Natural killer cell (primary cell): ENCODE results near the gene HOXD10. TPM values are rescaled to one million over a fixed set of nuclear protein-coding genes. Genes with fewer than 3 reads are reported as not detected.

Source experiments
- ATAC-seq, 3 donors: fragments of 150-1000 bp in 2 of 3; fragments of 200-7000 bp in 1 of 3; cut with Tn5 transposase; 1 replicate in 1 of 3; 2 replicates in 2 of 3; pipeline ENCODE4 v1.10.0; 2021; ENCODE audit warnings: mild to moderate bottlenecking in 2 of 3, moderate library complexity in 2 of 3
- DNase-seq, 2 donors: peaks; one replicate each; pipeline versions ENCODE4 v3.0.0 to v3.0.0-alpha.2; 2013 to 2021; ENCODE audit warnings: mixed read lengths in 1 of 2
- H3K27ac ChIP-seq: one replicate; pipeline ENCODE4 v1.5.1; 2013; ENCODE audit warnings: mild to moderate bottlenecking, low read length
- H3K27me3 ChIP-seq: one replicate; pipeline ENCODE4 v1.6.1; 2013; ENCODE audit warnings: low read length; ENCODE audit not compliant: control insufficient read depth, insufficient read depth
- H3K36me3 ChIP-seq: one replicate; pipeline ENCODE4 v1.6.1; 2013; ENCODE audit warnings: low read length; ENCODE audit not compliant: control insufficient read depth, insufficient read depth
- H3K4me1 ChIP-seq: one replicate; pipeline ENCODE4 v1.6.1; 2013; ENCODE audit warnings: low read length; ENCODE audit not compliant: control insufficient read depth, insufficient read depth
- H3K4me3 ChIP-seq: one replicate; pipeline ENCODE4 v1.5.1; 2013; ENCODE audit warnings: low read length
- H3K9me3 ChIP-seq: one replicate; pipeline ENCODE4 v1.6.1; 2013; ENCODE audit warnings: low read length; ENCODE audit not compliant: control insufficient read depth, insufficient read depth
- H3K27ac Mint-ChIP-seq, 2 donors: one replicate each; pipeline ENCODE4 v1.8.0; 2022; ENCODE audit warnings: mild to moderate bottlenecking in 2 of 2, mixed read lengths in 2 of 2, moderate library complexity in 1 of 2
- H3K27me3 Mint-ChIP-seq, 2 donors: one replicate each; pipeline ENCODE4 v1.8.0; 2022; ENCODE audit warnings: low read depth in 2 of 2, mixed read lengths in 2 of 2
- H3K36me3 Mint-ChIP-seq: one replicate; pipeline ENCODE4 v1.8.0; 2022; ENCODE audit warnings: mixed read lengths
- H3K4me1 Mint-ChIP-seq, 2 donors: one replicate each; pipeline ENCODE4 v1.8.0; 2022; ENCODE audit warnings: mixed read lengths in 2 of 2
- H3K4me3 Mint-ChIP-seq: one replicate; pipeline ENCODE4 v1.8.0; 2022; ENCODE audit warnings: mild to moderate bottlenecking, moderate library complexity, mixed read lengths
- H3K9me3 Mint-ChIP-seq, 2 donors: one replicate each; pipeline ENCODE4 v1.8.0; 2022; ENCODE audit warnings: mixed read lengths in 2 of 2
- WGBS: methylation state at CpG from one replicate; pipeline ENCODE4 v1.1.7; 2013; ENCODE audit warnings: missing lambda C conversion rate; ENCODE audit not compliant: insufficient coverage; 5-methylcytosine and 5-hydroxymethylcytosine counted together
- intact Hi-C: fragments of 100-400 bp; cut with micrococcal nuclease; formaldehyde crosslinking; loops from one replicate; pipeline ENCODE4 v1.14.2; 2022
- total RNA-seq, 4 donors: library from RNA; stranded (reverse); fragments of 120-200 nt in 1 of 4; gene quantifications; one replicate each; pipeline versions ENCODE4 v1.2.3 to v1.2.4, GENCODE V29; 2013 to 2022
- TF ChIP-seq, protein P1 (sequence below): fragments of 200-600 bp; IDR thresholded peaks from one replicate; pipeline ENCODE4 v1.8.0; 2022; ENCODE audit warnings: antibody characterized with exemption

The HOXD10 gene
- total RNA-seq, 3 donors from 2014 or later (not counting 1 experiment from before 2014, with no cell fraction given), result not detected

DNA sequence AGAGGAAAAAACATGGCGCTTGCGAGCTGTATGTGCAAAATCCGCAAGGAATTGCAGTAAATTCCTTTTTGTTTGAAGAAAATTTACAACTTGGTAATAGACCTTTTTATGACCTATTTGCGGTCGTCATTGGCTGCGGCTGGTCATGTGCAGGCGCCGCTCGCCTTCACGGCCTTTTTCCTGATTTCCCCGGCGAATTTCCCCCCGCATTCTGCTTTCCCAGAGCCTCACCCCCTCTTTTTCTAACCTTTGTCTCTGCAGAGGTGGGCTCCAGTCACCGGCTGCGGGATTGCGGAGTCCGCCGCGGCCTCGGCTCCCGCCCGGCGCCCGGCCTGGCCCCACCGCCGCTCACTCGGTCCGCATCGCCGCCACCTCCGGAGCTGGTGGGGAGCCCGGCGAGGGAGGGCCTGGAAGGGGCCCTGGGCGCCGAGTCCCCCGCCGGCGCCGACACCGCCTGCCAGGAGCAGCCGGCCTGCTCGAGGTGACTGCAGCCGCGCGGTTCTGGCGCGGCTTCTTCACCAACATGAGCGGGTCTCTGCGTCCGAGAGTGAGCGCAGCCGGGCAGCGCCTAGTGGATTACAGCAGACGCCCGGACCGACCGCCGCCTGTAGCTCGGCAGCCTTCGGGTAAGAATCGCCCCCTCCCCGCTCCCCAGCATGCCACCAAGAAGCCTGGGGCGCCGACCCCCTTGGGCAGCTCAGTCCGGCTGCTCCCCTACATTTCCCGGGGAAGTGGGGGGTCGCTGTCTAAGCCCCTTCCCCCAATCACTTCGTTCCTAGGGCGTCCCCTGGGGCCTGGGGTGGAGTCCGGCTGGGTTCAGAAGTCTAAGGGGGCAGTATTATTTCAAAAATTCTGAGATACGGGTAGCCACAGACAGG is 20.0 kb downstream of the HOXD10 start:
- no peak for DNase-seq
- peaks cover 23% of the 10 kb centered on the region for H3K9me3 ChIP-seq
- TF ChIP-seq, protein P1, sequence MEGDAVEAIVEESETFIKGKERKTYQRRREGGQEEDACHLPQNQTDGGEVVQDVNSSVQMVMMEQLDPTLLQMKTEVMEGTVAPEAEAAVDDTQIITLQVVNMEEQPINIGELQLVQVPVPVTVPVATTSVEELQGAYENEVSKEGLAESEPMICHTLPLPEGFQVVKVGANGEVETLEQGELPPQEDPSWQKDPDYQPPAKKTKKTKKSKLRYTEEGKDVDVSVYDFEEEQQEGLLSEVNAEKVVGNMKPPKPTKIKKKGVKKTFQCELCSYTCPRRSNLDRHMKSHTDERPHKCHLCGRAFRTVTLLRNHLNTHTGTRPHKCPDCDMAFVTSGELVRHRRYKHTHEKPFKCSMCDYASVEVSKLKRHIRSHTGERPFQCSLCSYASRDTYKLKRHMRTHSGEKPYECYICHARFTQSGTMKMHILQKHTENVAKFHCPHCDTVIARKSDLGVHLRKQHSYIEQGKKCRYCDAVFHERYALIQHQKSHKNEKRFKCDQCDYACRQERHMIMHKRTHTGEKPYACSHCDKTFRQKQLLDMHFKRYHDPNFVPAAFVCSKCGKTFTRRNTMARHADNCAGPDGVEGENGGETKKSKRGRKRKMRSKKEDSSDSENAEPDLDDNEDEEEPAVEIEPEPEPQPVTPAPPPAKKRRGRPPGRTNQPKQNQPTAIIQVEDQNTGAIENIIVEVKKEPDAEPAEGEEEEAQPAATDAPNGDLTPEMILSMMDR, result no peak
- Mint-ChIP-seq H3K36me3 (peaks cover 44% of the 10 kb centered on the region), H3K27ac (no peak overlapping the region), H3K4me1 (peaks cover 33 to 39% of the 10 kb centered on the region in 2 donors), H3K27me3 (peaks cover 76 to 82% of the 10 kb centered on the region in 2 donors), H3K4me3 (peak overlapping the region; percentile 31), H3K9me3 (peaks cover 0 to 8% of the 10 kb centered on the region in 2 donors)
- peaks cover 37% of the 10 kb centered on the region for H3K4me1 ChIP-seq
- no peaks in the 10 kb centered on the region for H3K36me3 ChIP-seq
- no peak for ATAC-seq
- H3K27me3 ChIP-seq, result peaks cover 86% of the 10 kb centered on the region
- no peak overlapping the region for H3K27ac ChIP-seq
- intact Hi-C loops, result no loop called here
- no peak overlapping the region for H3K4me3 ChIP-seq
- WGBS, result 6% methylated on average over 67 of the region's 71 CpGs

DNA sequence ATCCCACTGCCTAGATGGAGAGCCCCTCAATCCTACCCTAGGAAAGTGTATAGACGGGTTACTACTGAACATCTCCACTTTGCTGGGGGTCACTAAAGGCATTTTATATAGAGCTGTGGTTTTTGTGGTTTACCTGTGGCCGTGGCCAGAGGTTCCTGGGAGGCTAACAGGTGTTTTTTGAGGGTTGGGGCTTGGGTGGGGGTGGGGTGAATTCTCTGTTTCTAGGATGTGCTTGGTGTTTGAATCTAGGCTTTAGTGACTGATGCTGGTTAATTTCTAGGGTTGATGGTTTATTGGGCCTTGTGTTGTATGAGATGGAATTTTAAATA is 20.6 kb downstream of the HOXD10 start:
- intact Hi-C loops, result no loop called here
- H3K9me3 ChIP-seq, result peaks cover 23% of the 10 kb centered on the region
- no peaks in the 10 kb centered on the region for H3K36me3 ChIP-seq
- peaks cover 76 to 82% of the 10 kb centered on the region in 2 donors for H3K27me3 Mint-ChIP-seq
- H3K4me3 Mint-ChIP-seq, result no peak overlapping the region
- H3K27me3 ChIP-seq, result peaks cover 87% of the 10 kb centered on the region
- H3K27ac ChIP-seq, result no peak overlapping the region
- no peak overlapping the region for H3K4me3 ChIP-seq
- TF ChIP-seq, protein P1, result no peak
- peaks cover 0 to 8% of the 10 kb centered on the region in 2 donors for H3K9me3 Mint-ChIP-seq
- 0% methylated on average over 1 of the region's 2 CpGs for WGBS
- no peak overlapping the region for H3K27ac Mint-ChIP-seq
- H3K36me3 Mint-ChIP-seq, result peaks cover 43% of the 10 kb centered on the region
- DNase-seq, result no peak
- peaks cover 36% of the 10 kb centered on the region for H3K4me1 ChIP-seq
- peaks cover 28 to 35% of the 10 kb centered on the region in 2 donors for H3K4me1 Mint-ChIP-seq
- no peak for ATAC-seq

DNA sequence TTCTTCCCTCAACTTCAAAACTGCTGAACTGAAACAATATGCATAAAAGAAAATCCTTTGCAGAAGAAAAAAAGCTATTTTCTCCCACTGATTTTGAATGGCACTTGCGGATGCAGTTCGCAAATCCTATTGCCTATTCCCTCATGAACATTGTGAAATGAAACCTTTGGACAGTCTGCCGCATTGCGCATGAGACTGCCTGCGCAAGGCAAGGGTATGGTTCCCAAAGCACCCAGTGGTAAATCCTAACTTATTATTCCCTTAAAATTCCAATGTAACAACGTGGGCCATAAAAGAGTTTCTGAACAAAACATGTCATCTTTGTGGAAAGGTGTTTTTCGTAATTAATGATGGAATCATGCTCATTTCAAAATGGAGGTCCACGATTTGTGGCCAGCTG is 21.3 kb downstream of the HOXD10 start:
- Mint-ChIP-seq H3K27me3 (peaks cover 73 to 79% of the 10 kb centered on the region in 2 donors), H3K36me3 (peaks cover 38% of the 10 kb centered on the region), H3K4me3 (peak overlapping the region; percentile 45), H3K4me1 (peaks cover 21 to 29% of the 10 kb centered on the region in 2 donors), H3K27ac (no peak overlapping the region), H3K9me3 (peaks cover 0 to 8% of the 10 kb centered on the region in 2 donors)
- Histone ChIP-seq H3K27me3 (peaks cover 80% of the 10 kb centered on the region), H3K4me3 (no peak overlapping the region), H3K36me3 (no peaks in the 10 kb centered on the region), H3K27ac (no peak overlapping the region), H3K4me1 (peaks cover 30% of the 10 kb centered on the region), H3K9me3 (peaks cover 23% of the 10 kb centered on the region)
- TF ChIP-seq, protein P1, result no peak
- intact Hi-C loops, result no loop called here
- DNase-seq, result no peak
- ATAC-seq, result no peak
- 59% methylated on average over 6 of the region's 8 CpGs for WGBS
